ENCODE data around the gene TMCC3.
"Not testable (repeated sequence)": the region's sequence is repeated elsewhere in the genome, so short reads cannot be mapped to it uniquely, and the experiment has no call there.

TMCC3 gene

DNA sequence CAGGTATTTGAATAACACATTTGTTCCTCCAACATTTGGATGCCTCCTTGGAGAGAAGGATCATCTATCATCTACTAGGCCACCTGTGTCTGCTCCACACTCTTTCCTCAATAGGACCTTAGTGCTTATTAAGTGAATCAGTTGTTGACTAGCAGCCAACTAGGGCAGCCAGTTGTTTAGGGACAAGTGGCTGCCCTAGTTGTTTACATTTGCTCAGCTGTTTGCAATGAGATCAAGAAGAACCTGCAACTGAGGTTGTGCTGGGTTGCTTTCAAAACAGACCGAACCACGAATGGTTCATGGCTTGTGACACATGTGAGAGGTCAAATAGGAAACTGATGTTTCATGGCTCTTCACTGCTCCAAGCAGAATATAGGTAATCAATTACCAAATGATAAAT lies 53.8 kb downstream of the TMCC3 start:
- DNase-seq: no peak

DNA sequence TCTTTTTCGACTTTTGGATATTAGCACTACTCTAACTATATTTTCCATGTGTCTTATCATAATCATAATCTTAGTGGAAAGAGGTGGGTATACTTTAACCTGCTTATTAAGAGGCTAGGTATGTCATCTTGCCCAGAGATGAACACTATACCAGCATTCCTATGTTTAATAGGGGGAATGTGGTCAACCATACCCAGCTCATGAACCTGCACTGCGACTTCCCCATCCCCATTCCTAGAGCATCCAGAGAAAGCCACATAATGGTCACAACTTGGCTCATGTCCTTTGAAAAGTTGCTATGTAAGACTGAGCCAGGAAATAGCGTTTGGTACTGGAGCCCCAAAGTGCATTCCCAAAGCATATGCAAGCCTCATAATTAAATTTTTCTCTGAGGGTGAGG lies 55.2 kb downstream of the TMCC3 start:
- no peak for DNase-seq

GRCh38 chr12:94594443-94594825 lies 55.9 kb downstream of the TMCC3 start:
- no peak for DNase-seq

GRCh38 chr12:94593822-94594442 lies 56.4 kb downstream of the TMCC3 start:
- no peak for DNase-seq

DNA sequence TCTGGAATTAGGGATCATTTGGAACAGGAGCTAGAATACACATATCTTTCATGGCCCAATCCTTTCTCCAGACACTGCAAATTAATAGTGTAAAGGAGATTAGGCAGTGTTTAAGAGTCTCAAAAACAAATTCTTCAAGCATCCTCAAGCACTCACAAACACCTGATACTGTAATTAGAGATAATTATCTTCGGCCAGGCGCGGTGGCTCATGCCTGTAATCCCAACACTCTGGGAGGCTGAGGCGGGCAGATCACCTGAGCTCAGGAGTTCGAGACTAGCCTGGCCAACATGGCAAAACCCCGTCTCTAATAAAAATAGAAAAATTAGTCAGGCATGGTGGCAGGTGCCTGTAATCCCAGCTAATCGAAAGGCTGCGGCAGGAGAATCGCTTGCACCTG lies 57.6 kb downstream of the TMCC3 start:
- not testable (repeated sequence) for DNase-seq

GRCh38 chr12:94592080-94592479 lies 58.3 kb downstream of the TMCC3 start:
- DNase-seq: no peak

DNA sequence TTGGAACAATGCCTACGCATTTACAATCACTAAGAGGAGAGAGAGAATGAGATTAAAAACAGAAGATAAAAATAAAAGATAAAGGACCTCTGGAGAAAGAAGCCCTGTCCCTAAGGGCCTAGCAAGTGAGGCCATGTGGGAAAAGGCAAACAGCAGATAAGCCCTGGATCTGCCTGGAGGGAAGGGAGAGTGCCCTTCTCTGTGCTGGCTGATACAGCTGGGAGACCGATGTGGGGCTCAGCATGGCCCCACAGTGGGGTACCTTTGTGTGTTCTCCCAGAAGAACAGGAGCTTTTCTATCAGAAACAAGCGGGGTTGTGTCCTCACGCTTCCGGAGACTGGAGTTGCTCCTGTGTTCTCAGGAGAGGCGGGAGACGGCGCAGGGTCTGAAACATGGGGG lies 59.9 kb downstream of the TMCC3 start:
- DNase-seq: no peak

DNA sequence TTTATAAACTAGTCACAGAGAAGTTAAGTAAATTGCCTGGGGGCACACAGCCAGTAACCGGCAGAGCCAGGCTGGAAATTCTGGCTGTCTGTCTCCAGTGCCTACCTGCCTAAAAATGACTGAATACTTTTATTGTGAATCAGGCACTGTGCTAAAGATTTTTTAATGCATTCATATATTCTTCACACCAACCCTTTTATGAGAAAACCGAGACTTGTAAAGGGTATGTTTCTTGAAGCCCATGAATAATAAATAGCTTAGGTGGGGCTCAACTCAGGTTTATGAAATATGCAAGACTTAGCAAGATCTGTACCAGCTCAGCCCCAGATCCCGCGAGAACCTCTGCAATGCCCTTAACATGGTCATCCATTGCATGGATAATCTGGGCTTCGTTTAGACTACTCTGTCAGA lies 60.8 kb downstream of the TMCC3 start:
- DNase-seq: no peak

DNA sequence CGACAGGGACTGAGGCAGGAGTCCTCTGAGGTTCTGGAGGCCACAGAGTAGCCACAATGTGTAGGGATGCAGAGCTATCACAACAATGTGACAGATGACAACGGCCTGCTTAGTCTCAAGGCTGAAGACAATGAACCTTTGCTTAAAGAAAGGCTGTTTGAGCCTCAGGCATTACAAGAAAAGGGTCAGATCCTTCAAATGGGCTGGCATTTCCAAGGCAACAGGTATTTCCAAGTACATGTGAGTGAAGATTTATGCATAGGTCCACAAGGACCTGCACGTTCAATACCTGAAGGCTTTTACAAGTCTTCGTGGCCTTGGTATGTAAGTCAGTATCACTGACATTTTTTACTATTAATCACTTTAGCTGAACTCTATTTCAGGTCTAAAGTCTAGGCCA lies 62.0 kb downstream of the TMCC3 start:
- DNase-seq: no peak

DNA sequence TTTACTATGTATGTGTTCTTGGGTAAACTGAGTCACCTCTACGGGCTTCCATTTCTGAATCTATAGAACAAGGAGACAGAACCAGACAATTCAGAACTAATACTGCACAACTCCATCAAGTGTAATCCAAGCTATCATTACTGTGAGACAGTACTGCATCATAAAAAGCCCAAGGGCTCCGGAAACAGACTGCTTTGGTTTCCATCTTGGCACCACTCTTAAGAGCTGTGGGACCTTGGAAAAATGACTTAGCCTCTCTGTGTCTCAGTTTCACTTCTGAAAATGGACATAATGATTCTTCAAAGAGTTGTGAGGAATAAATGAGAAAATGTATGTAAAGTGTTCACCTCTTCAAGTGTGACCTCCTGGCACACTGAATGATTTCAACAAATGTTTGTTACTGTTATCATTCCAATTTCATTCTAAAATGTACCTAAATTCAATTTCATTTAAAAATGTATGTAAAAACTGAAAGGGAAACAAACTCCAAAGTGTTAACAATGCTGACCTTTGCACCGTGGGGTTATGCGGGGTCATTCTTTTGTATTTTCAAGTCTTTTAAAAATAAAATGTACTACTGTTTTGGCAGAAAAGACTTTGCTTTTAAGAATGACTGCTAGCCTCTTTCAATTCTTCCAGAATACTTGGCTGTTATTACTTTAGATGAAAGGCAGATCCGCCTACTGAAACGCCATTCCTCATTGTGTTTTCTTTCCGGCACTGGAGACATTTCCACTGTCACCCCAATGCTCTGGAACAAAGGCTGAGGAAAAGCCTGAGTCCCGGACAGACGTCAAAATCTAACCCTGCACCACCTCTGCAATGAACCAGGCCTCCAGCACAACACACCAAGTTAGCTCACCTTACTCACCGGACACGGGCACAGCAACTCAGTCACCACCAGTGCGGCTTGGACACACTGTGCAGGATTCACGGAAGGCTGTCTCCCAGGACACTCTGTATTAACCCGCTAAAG lies 62.8 kb downstream of the TMCC3 start:
- no peak for DNase-seq

- no peak for DNase-seq
Measured at GRCh38 chr12:94586589-94587259, 63.6 kb downstream of the TMCC3 start.

GRCh38 chr12:94585626-94586025 lies 64.7 kb downstream of the TMCC3 start:
- DNase-seq: no peak

DNA sequence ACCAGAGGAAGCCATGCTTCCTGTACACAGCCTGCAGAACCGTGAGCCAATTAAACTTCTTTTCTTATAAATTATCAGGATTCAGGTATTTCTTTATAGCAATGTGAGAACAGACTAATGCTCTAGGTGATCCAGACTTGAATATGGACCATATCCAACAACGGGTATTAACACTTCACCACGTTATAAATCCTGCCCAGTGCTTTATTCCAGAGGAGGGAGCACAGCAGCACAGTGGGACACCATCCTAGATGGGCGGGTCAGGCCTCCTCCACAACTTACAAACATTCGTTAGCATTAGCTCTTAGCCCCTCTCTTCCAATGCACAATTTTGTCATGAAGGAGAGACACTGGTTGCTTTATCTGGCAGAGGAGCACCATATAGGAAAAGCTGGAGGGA lies 66.0 kb downstream of the TMCC3 start:
- DNase-seq: no peak

- DNase-seq: no peak
Measured at GRCh38 chr12:94582591-94582990, 67.8 kb downstream of the TMCC3 start.

DNA sequence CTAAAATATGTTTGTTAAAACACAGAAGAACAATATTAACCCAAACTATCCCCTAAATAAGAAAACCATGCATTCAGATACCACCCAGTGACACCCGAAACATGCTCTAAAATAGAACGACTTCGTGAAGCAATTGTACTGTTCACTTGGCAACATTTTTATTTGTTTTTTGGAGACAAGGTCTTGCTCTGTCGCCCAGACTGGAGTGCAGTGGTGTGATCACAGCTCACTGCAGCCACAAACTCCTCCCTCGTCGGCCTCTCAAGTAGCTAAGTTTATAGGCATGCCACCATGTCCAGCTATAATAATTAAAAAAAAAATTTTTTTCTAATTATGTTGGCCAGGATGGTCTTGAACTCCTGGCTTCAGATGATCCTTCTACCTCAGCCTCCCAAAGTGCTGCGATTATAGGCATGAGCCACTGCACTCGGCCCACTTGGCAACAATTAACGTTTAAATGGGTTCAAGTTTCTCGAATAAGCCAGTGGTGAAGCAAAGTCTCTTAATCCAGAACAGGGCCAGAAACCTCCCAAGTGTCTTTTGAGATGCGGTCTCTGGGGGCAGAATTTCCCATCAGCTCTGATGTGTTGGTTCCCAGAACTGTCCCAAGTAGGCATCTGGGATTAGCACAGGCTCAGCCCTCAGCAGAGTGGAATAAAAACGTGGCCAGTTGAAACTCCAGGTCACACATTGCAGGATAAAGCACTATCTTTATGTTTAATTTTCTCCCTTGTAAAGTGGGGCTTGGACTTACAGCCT lies 74.5 kb downstream of the TMCC3 start:
- DNase-seq: no peak

DNA sequence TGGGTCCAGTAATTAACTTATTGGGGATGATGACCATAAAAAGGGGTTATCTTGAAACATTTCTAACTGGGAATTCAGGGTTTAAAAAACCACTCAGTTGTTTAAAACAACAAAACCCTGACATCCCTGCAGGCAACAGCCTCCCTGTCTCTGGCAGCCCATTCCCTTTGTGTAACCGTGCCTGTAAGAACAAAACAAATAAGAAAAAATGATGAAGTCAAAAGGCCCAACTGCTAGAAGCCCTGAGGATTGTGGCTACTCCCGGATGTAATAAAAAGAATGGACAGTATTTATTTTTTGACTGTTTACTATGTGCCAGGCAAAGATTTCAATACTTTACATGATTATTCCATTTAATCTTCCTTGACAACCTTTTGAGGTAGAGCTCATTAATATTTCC lies 75.3 kb downstream of the TMCC3 start:
- no peak for DNase-seq

DNA sequence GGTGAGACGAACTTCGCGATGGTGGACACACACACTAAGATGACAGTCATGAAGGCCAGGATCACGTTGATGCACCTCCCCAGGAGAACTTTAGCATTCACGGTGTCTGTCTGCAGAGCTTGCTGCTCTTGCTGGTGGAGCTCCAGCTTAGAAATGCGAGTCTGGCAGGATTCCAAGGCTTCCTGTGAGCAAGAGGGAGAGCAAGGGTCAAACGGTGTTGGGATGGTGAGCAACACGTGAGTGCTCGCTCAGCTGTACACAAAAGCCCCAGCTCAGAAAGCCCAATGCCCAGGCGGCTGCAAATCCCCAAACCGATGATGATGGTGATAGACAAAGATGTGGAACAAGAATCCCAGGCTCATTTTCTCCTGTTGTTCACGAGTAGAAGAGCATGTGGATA lies 78.8 kb downstream of the TMCC3 start:
- DNase-seq: no peak

GRCh38 chr12:94570161-94570560 lies 80.2 kb downstream of the TMCC3 start:
- no peak for DNase-seq

GRCh38 chr12:94567761-94568160 lies 82.6 kb downstream of the TMCC3 start:
- no peak for DNase-seq

- DNase-seq: no peak
Measured at GRCh38 chr12:94566345-94566744, 84.0 kb downstream of the TMCC3 start.

- DNase-seq: no peak
Measured at GRCh38 chr12:94565683-94566082, 84.7 kb downstream of the TMCC3 start.

- no peak for DNase-seq
Measured at GRCh38 chr12:94563286-94563685, 87.1 kb downstream of the TMCC3 start.

- DNase-seq: no peak
Measured at GRCh38 chr12:94561943-94562411, 88.4 kb downstream of the TMCC3 start.
